HCT116 (cell line): ENCODE data around the gene BLNK. TPM values are rescaled to one million over a fixed set of nuclear protein-coding genes. Genes with fewer than 3 reads are reported as not detected.

Experiments
- ATAC-seq: fragments of 200-7000 bp; cut with Tn5 transposase; 2 replicates; pipeline ENCODE4 v1.9.1; 2020; ENCODE audit warnings: mild to moderate bottlenecking, moderate library complexity
- BruUV-seq: library from RNA; stranded (reverse); fragments of 400-500 nt; replicated peaks from 2 replicates; lab custom pipeline; 2021; lab: Mats Ljungman, UMichigan
- CTCF ChIA-PET: fragments of 300-600 bp; sonication (Branson Sonifier 250); formaldehyde crosslinking; loops from one replicate; lab custom pipeline; 2021; ENCODE audit warnings: antibody characterized with exemption; lab: Charles Lee
- POLR2A ChIA-PET: fragments of 300-600, 350-600 bp; sonication (Branson Sonifier 250); formaldehyde crosslinking; loops from one replicate; lab custom pipeline; 2021; ENCODE audit warnings: antibody characterized with exemption; lab: Charles Lee
- RAD21 ChIA-PET, 2 experiments: fragments of 300-600 bp; sonication (Branson Sonifier 250); formaldehyde crosslinking; loops; one replicate each; lab custom pipeline; 2023; ENCODE audit warnings: low total read pairs in 2 of 2; ENCODE audit not compliant: uncharacterized antibody in 2 of 2, unreplicated experiment in 2 of 2, low non-redundant PET in 1 of 2; lab: Charles Lee
- DNase-seq: peaks from one replicate; pipeline ENCODE4 v3.0.0-alpha.2; 2010; ENCODE audit warnings: low read depth, low spot score
- H2AFZ ChIP-seq: fragments of 200-600 bp; shearing (Covaris generic), sonication (generic); 2 replicates; pipeline ENCODE4 v1.6.1; 2017; ENCODE audit warnings: low read depth, mixed run types, mixed read lengths, antibody characterized with exemption, low read length; ENCODE audit not compliant: poor library complexity, severe bottlenecking
- H3K27ac ChIP-seq: 2 replicates; pipeline ENCODE4 v1.5.1; 2012; ENCODE audit warnings: low read depth, low read length
- H3K27me3 ChIP-seq: fragments of 200-600 bp; sonication (generic); 2 replicates; pipeline ENCODE4 v1.6.1; 2016; ENCODE audit warnings: mixed run types, low read length, mixed read lengths; ENCODE audit not compliant: insufficient read depth
- H3K36me3 ChIP-seq, 2 experiments: fragments of 200-500 bp in 1 of 2; fragments of 200-600 bp in 1 of 2; sonication (Bioruptor generic) in 1 of 2; sonication (generic) in 1 of 2; 2 replicates each; pipeline versions ENCODE4 v1.5.1 to v1.6.1; 2014 to 2016; ENCODE audit warnings: low read length in 2 of 2, inconsistent platforms in 1 of 2, mixed read lengths in 1 of 2, mixed run types in 1 of 2; ENCODE audit not compliant: insufficient read depth in 2 of 2, control insufficient read depth in 1 of 2
- H3K4me1 ChIP-seq, 2 experiments: fragments of 200-600 bp in 1 of 2; sonication (generic) in 1 of 2; 2 replicates each; pipeline versions ENCODE4 v1.5.1 to v1.6.1; 2012 to 2017; ENCODE audit warnings: low read length in 2 of 2, inconsistent platforms in 1 of 2, mild to moderate bottlenecking in 1 of 2, mixed read lengths in 1 of 2, mixed run types in 1 of 2, moderate library complexity in 1 of 2; ENCODE audit not compliant: insufficient read depth in 2 of 2, control insufficient read depth in 1 of 2
- H3K4me2 ChIP-seq: fragments of 200-600 bp; sonication (generic); 2 replicates; pipeline ENCODE4 v1.6.1; 2017; ENCODE audit warnings: mixed run types, low read length, mixed read lengths
- H3K4me3 ChIP-seq, 2 experiments: fragments of 200-600 bp in 1 of 2; sonication (generic) in 1 of 2; replicated peaks in 1 of 2; 2 replicates each; pipeline ENCODE4 v1.5.1; 2011 to 2016; ENCODE audit warnings: low read length in 2 of 2, control low read depth in 1 of 2, low read depth in 1 of 2, mild to moderate bottlenecking in 1 of 2, mixed read lengths in 1 of 2, mixed run types in 1 of 2
- H3K79me2 ChIP-seq: fragments of 200-600 bp; sonication (generic); 2 replicates; pipeline ENCODE4 v1.6.1; 2017; ENCODE audit warnings: mild to moderate bottlenecking, mixed run types, low read length, moderate library complexity, mixed read lengths; ENCODE audit not compliant: insufficient read depth
- H3K9ac ChIP-seq: fragments of 200-600 bp; sonication (generic); 2 replicates; pipeline ENCODE4 v1.6.1; 2016; ENCODE audit warnings: low read length, mixed read lengths
- H3K9me2 ChIP-seq: fragments of 200-600 bp; sonication (generic), shearing (Covaris generic); 2 replicates; pipeline ENCODE4 v1.6.1; 2017; ENCODE audit warnings: mixed run types, mild to moderate bottlenecking, moderate library complexity; ENCODE audit not compliant: insufficient read depth
- H3K9me3 ChIP-seq, 2 experiments: fragments of 200-500 bp in 1 of 2; fragments of 200-600 bp in 1 of 2; sonication (Bioruptor generic) in 1 of 2; sonication (generic) in 1 of 2; 2 replicates each; pipeline ENCODE4 v1.6.1; 2014 to 2017; ENCODE audit warnings: low read length in 2 of 2, mixed read lengths in 2 of 2, inconsistent platforms in 1 of 2, low read depth in 1 of 2, mild to moderate bottlenecking in 1 of 2, mixed run types in 1 of 2, moderate library complexity in 1 of 2; ENCODE audit not compliant: control insufficient read depth in 1 of 2, insufficient read depth in 1 of 2
- H4K20me1 ChIP-seq: fragments of 200-600 bp; sonication (generic), shearing (Covaris generic); 2 replicates; pipeline ENCODE4 v1.6.1; 2017; ENCODE audit warnings: mixed run types, mild to moderate bottlenecking, moderate library complexity; ENCODE audit not compliant: insufficient read depth
- CBX3 ChIP-seq: IDR thresholded peaks from 2 replicates; pipeline ENCODE4 v1.6.1; 2012; ENCODE audit warnings: low read depth
- CEBPB ChIP-seq: IDR thresholded peaks from 2 replicates; pipeline ENCODE4 v1.6.1; 2012; ENCODE audit warnings: low read depth
- EGR1 ChIP-seq: IDR thresholded peaks from 2 replicates; pipeline ENCODE4 v1.6.1; 2012; ENCODE audit warnings: low read depth
- ELF1 ChIP-seq: IDR thresholded peaks from 2 replicates; pipeline ENCODE4 v1.6.1; 2012; ENCODE audit warnings: low read depth, borderline replicate concordance
- EZH2phosphoT487 ChIP-seq: fragments of 200-600 bp; IDR thresholded peaks from 2 replicates; pipeline ENCODE4 v1.6.1; 2018; ENCODE audit warnings: antibody characterized with exemption, borderline replicate concordance
- FOSL1 ChIP-seq: IDR thresholded peaks from 2 replicates; pipeline ENCODE4 v1.6.1; 2012; ENCODE audit warnings: low read depth
- JUND ChIP-seq: IDR thresholded peaks from 2 replicates; pipeline ENCODE4 v1.6.1; 2012
- POLR2AphosphoS5 ChIP-seq: IDR thresholded peaks from 2 replicates; pipeline ENCODE4 v1.6.1; 2011; ENCODE audit warnings: mild to moderate bottlenecking, low read depth, low read length, moderate library complexity
- RAD21 ChIP-seq: IDR thresholded peaks from 2 replicates; pipeline ENCODE4 v1.6.1; 2012; ENCODE audit warnings: low read depth, mild to moderate bottlenecking
- SIN3A ChIP-seq: IDR thresholded peaks from 2 replicates; pipeline ENCODE4 v1.6.1; 2012; ENCODE audit warnings: low read depth
- YY1 ChIP-seq: IDR thresholded peaks from 2 replicates; pipeline ENCODE4 v1.6.1; 2011; ENCODE audit warnings: low read length, low read depth, moderate library complexity, mild to moderate bottlenecking; ENCODE audit not compliant: insufficient replicate concordance; ENCODE audit errors: extremely low read depth
- ZFX ChIP-seq: fragments of 450-650 bp; IDR thresholded peaks from 2 replicates; pipeline ENCODE4 v1.6.1; 2017
- ZNF274 ChIP-seq: fragments of 200-500 bp; sonication (Bioruptor generic); IDR thresholded peaks from 2 replicates; pipeline ENCODE4 v1.6.1; 2014; ENCODE audit warnings: mild to moderate bottlenecking, low read depth, low read length, inconsistent platforms
- intact Hi-C: fragments of 100-400 bp; cut with micrococcal nuclease; formaldehyde crosslinking; loops from 2 replicates; pipeline ENCODE4 v1.10.0; 2022
- total RNA-seq: library from RNA; stranded (reverse); gene quantifications from one replicate; pipeline ENCODE4 v1.2.1, GENCODE V29; 2021; ENCODE audit not compliant: unreplicated experiment
- TF ChIP-seq, protein P1 (sequence below): IDR thresholded peaks from 2 replicates; pipeline ENCODE4 v1.6.1; 2012; ENCODE audit warnings: low read depth
- TF ChIP-seq, protein P2 (sequence below): IDR thresholded peaks from 2 replicates; pipeline ENCODE4 v1.6.1; 2012
- TF ChIP-seq, protein P3 (sequence below), 3 experiments: fragments of 200-600 bp in 1 of 3; sonication (generic) in 1 of 3; IDR thresholded peaks in 2 of 3; conservative IDR thresholded peaks in 1 of 3; 2 replicates each; pipeline ENCODE4 v1.5.1; 2012 to 2017; ENCODE audit warnings: low read depth in 2 of 3, low read length in 2 of 3, antibody characterized with exemption in 1 of 3, borderline replicate concordance in 1 of 3, control low read depth in 1 of 3, mild to moderate bottlenecking in 1 of 3, mixed read lengths in 1 of 3, mixed run types in 1 of 3, moderate library complexity in 1 of 3; ENCODE audit not compliant: insufficient read depth in 1 of 3

BLNK gene
- total RNA-seq, 1 experiment from 2014 or later = 0.59 TPM

DNA sequence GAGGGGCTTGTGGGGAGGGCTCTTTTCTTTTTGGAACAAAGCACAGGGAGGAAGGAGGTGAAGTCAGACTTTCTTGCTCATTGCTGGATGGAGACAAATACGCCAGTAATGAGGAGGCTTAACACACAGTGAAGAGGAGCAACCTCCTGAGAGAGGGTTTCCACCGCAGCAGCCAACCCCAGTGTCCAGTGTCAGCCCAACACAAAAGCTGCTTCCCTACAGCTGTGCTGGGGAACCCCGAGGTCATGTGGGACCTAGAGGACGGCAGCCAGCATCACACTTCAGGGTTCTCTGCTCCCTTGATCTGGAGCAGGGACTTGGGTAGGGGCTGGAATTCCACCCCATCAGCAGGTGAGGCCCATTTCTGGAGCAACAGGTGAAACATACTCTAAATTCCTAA is 7.7 kb downstream of the BLNK start:
- H3K9ac ChIP-seq = no peak overlapping the region
- H3K9me3 ChIP-seq = no peaks in the 10 kb centered on the region
- H3K36me3 ChIP-seq = no peaks in the 10 kb centered on the region
- intact Hi-C loops = no loop called here
- RAD21 ChIA-PET = no interaction called here
- H4K20me1 ChIP-seq = no peaks in the 10 kb centered on the region
- H3K27ac ChIP-seq = no peak overlapping the region
- ATAC-seq (no peak), DNase-seq (no peak)
- H3K9me2 ChIP-seq = no peaks in the 10 kb centered on the region
- TF ChIP-seq ZNF274 (no peak), YY1 (no peak), EZH2phosphoT487 (no peak), JUND (no peak)
- TF ChIP-seq, protein P1, sequence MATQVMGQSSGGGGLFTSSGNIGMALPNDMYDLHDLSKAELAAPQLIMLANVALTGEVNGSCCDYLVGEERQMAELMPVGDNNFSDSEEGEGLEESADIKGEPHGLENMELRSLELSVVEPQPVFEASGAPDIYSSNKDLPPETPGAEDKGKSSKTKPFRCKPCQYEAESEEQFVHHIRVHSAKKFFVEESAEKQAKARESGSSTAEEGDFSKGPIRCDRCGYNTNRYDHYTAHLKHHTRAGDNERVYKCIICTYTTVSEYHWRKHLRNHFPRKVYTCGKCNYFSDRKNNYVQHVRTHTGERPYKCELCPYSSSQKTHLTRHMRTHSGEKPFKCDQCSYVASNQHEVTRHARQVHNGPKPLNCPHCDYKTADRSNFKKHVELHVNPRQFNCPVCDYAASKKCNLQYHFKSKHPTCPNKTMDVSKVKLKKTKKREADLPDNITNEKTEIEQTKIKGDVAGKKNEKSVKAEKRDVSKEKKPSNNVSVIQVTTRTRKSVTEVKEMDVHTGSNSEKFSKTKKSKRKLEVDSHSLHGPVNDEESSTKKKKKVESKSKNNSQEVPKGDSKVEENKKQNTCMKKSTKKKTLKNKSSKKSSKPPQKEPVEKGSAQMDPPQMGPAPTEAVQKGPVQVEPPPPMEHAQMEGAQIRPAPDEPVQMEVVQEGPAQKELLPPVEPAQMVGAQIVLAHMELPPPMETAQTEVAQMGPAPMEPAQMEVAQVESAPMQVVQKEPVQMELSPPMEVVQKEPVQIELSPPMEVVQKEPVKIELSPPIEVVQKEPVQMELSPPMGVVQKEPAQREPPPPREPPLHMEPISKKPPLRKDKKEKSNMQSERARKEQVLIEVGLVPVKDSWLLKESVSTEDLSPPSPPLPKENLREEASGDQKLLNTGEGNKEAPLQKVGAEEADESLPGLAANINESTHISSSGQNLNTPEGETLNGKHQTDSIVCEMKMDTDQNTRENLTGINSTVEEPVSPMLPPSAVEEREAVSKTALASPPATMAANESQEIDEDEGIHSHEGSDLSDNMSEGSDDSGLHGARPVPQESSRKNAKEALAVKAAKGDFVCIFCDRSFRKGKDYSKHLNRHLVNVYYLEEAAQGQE = no peak
- TF ChIP-seq, protein P2, sequence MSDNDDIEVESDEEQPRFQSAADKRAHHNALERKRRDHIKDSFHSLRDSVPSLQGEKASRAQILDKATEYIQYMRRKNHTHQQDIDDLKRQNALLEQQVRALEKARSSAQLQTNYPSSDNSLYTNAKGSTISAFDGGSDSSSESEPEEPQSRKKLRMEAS = no peak
- no peaks in the 10 kb centered on the region for H3K27me3 ChIP-seq
- H3K79me2 ChIP-seq = no peaks in the 10 kb centered on the region
- CTCF ChIA-PET = no interaction called here
- H3K4me3 ChIP-seq = no peak overlapping the region
- POLR2A ChIA-PET = no interaction called here
- H3K4me2 ChIP-seq = no peak overlapping the region
- BruUV-seq = no TSS peak
- H3K4me1 ChIP-seq = peaks cover 10 to 34% of the 10 kb centered on the region in 2 experiments
- H2AFZ ChIP-seq = no peak overlapping the region

DNA sequence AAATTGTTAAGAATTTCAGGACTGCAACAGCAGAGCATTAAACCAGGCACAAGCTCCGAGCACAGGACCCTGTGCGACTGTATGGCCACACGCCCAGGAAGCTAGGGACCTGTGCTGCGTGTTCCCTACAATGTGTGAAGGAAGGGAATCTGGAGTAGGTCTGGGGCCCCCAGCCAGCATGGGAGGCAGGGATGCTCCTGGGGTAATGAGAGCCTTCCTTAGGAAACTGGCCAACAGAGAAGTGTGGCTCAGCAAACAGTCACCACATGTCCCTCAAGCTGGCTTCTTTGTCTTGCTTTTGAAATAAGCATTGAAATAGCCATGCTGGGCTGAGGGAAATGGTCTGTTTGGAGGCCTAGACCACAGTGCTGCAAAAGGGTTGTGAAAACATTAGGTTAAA is 8.2 kb downstream of the BLNK start:
- H2AFZ ChIP-seq = no peak overlapping the region
- TF ChIP-seq JUND (no peak), EGR1 (no peak), CEBPB (no peak), ZNF274 (no peak), FOSL1 (no peak), RAD21 (no peak), ZFX (no peak), ELF1 (no peak), YY1 (no peak), POLR2AphosphoS5 (no peak), SIN3A (no peak), CBX3 (no peak)
- TF ChIP-seq, protein P3, sequence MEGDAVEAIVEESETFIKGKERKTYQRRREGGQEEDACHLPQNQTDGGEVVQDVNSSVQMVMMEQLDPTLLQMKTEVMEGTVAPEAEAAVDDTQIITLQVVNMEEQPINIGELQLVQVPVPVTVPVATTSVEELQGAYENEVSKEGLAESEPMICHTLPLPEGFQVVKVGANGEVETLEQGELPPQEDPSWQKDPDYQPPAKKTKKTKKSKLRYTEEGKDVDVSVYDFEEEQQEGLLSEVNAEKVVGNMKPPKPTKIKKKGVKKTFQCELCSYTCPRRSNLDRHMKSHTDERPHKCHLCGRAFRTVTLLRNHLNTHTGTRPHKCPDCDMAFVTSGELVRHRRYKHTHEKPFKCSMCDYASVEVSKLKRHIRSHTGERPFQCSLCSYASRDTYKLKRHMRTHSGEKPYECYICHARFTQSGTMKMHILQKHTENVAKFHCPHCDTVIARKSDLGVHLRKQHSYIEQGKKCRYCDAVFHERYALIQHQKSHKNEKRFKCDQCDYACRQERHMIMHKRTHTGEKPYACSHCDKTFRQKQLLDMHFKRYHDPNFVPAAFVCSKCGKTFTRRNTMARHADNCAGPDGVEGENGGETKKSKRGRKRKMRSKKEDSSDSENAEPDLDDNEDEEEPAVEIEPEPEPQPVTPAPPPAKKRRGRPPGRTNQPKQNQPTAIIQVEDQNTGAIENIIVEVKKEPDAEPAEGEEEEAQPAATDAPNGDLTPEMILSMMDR (IDR thresholded peaks at IDR 0.05 in 2 of 3, conservative IDR thresholded peaks at IDR 0.05 in 1 of 3; ENCODE audit: borderline replicate concordance in 1 of 3, insufficient read depth in 1 of 3, low read depth in 2 of 3, low read length in 2 of 3) = no peak
- no peaks in the 10 kb centered on the region for H3K36me3 ChIP-seq
- H3K9me2 ChIP-seq = no peaks in the 10 kb centered on the region
- H4K20me1 ChIP-seq = no peaks in the 10 kb centered on the region
- ChIA-PET POLR2A (no interaction called here), RAD21 (no interaction called here), CTCF (no interaction called here)
- no peak overlapping the region for H3K4me3 ChIP-seq
- intact Hi-C loops = no loop called here
- peaks cover 10 to 30% of the 10 kb centered on the region in 2 experiments for H3K4me1 ChIP-seq
- no peaks in the 10 kb centered on the region for H3K9me3 ChIP-seq
- DNase-seq = no peak
- no peaks in the 10 kb centered on the region for H3K79me2 ChIP-seq
- no peak for ATAC-seq
- H3K4me2 ChIP-seq = no peak overlapping the region
- no peak overlapping the region for H3K27ac ChIP-seq
- H3K9ac ChIP-seq = no peak overlapping the region
- H3K27me3 ChIP-seq = no peaks in the 10 kb centered on the region
- no TSS peak for BruUV-seq
